Cortex of kidney (tissue), 1 donor: ENCODE measurements around the gene ANXA9.

Experiments used
- DNase-seq: peaks from one replicate; lab custom pipeline; 2025; lab: John Stamatoyannopoulos, UW

Gene ANXA9

GRCh38 chr1:150974580-150975478 lies 7.3 kb upstream of the ANXA9 start, which contains the start of gene CERS2:
Gene CERS2 (minus strand): TSS chr1:150974835. CDS start chr1:150969090, 5,745 bp downstream.
- no peak for DNase-seq

DNA sequence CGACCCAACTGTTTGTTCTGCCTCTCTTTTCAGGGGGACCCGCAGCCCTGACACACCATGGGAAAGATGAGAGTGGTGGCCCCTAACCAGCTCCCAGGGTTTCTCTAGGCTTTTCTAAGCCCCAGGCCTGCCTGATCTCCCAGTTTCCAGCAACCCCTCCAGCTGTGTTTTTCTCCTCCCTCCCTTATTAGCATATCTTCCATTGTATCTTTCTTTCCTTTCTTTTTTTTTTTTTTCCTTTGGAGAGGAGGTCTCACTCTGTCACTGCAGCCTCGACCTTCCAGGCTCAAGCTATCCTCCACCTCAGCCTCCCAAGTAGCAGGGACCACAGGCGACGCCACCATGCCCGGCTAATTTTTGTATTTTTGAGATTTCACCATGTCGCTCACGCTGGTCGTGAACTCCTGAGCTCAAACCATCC lies 5.7 kb upstream of the ANXA9 start:
- DNase-seq: no peak

DNA sequence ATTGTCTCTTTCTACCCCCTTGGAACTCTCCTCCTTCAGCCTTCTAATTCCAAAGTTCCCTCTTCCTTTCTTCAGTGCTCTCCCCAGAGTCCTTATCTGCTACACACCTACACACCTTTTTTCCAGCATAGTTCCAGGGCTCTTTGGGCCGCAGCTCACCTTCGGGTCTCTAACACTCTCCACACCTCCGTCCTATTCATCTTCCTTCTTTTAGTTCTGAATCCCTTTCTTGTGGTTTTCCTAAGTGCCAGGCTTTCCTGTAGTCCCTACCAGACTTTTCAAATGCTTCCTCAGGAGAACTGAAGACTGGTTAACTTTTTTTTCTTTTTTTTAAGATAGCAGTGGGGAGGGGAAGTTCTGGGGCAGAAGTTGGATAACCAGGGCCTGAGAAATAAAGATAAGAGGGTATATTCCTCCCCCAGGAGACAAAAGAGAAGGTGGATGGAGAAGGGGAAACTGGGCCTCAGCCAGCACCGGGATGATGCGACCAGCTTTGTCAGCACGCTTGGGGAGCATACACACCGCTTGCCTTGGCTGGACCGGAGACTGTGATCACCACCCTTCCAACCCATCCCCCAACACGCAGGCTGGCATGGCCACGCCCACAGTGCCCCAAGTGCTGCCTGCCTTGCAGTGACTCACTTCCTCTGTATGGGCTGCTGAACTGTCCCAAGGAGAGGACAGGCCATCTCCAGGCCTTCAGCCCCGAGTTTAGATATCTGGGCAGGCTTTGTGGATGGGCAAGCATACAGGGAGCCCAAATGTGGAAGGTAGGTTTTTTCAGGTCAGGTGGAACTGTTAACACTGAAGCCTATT lies 5.0 kb upstream of the ANXA9 start:
- no peak for DNase-seq

DNA sequence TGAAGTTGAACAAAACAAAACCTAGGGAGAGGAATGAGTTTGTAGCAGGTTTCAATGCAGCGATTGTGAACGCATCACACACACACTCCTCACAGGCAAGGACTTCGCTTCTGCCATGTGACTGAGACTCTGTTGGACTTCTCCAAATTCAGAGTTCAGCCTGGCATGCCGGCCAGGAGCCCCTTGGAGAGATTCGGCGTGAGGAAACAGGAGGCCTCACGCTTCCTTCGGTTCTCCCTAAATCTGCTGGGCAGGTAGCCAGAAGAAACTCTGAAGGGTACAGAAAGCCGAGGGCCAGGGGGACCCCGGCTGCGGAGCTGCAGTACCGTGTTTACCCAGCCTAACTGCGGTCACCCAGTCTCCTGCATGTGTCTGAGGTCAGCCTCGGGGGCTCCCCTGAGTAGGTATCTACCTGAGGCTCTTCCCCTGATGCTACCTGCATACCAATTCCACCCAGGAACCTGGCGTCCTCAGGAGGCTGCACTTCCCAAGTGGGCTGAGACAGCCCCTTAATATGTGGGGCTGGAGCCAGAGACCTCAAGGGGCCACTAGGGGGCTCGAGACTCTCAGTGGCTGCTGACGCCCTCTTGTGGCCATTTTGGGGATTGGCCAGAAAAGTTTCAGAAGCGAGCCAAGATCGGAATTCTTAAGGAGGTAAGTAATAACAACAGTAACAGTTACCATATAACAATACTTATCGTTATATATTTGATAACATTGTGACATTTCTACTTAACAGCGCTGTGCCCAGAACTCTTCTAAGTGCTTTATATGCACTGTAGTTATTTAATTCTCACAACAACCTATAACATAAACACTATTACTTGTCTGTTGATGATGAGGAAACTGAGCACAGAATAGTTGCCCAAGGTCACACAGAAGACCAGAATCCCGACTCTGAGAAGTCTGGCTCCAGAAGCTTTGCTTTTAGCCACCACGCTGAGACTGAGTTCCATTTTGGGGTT lies 2.7 kb upstream of the ANXA9 start:
- no peak for DNase-seq

DNA sequence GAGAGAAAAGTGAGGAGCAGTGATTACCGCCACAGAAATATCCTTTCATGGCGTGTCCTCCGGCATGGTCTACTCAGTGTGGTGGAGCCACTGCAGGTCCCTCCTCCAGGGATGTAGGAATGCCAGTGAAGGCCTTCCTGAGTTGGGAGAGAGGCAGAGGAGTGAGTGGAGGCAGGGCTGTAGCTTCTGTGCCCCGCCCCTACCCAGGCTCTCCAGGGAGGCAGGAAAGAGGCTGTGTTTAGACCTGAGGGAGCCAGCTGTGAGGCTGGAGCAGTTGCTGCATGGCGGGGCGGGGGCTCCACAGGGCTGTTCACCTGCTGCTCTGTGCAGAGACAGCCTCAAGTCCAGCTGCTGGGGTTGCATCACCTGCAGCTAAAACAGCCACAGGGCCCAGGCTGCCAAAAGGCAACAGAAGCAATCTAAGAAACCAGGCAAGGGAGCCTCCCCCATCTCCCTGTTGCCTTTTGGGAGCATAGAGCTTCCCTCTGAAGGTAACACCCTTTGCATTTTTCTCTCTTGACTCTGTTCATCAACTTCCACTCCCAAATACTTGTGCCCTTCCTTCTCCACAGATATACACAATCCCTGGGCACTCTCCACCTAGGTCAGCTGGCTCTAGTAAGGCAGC lies 801 bp upstream of the ANXA9 start:
- DNase-seq: no peak

DNA sequence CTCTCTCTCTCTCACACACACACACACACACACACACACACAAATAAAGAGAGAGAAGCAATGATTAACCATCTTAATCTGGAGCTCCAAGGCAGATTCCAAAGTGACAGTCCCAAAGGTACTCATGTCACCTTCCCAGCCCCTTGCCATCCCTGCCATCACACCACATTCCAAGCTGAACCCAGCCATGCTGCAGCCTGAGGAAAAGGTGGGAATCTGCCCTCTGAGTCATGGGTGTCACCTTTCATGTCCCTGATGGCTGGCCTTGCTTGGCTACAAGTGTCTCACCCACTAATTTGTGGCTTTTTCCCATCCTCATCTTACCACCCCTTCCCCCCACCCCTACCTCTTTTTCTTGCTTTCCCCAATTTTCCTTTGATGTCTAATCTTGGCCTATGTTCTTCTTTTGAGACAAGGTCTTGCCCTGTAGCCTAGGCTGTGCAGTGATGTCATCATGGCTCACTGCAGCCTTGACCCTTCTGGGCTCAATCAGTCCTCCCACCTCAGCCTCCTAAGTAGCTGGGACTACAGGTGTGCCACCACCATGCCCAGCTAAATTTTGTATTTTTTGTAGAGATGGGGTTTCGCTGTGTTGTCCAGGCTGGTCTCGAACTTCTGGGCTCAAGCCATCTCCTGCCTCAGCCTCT lies 3.2 kb downstream of the ANXA9 start:
- DNase-seq: no peak

DNA sequence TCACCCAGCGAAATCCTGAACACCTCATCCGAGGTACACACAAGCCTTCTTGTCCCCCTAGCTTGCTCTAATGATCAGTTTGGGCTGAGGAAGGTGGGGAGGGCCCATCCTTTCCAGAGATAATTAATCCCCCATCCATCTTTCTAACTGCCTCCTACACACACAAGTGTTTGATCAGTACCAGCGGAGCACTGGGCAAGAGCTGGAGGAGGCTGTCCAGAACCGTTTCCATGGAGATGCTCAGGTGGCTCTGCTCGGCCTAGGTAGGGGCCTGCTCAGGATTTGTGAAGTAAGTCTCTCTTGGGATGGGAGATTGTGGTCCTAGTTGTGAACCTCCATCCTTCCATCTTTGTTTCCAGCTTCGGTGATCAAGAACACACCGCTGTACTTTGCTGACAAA lies 5.8 kb downstream of the ANXA9 start:
- no peak for DNase-seq

GRCh38 chr1:150992626-150993025 lies 10.5 kb downstream of the ANXA9 start:
- DNase-seq: no peak

DNA sequence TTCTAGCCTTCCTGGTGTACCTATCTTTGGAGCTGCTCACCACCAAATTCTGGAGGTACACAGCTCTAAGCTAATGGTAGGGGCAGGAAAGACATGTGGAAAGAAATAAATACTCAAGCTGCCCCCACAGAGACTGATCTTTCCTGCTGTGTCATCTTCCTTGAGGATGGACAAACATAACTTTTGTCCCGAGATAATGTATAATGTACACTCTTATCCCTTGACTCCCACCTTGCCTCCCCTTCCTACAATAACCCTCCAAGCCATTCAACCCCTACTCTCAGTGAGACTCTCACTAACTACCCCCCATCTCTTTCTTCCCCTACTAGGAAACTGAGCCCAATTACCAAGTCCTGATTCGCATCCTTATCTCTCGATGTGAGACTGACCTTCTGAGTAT lies 12.2 kb downstream of the ANXA9 start:
- DNase-seq: no peak

DNA sequence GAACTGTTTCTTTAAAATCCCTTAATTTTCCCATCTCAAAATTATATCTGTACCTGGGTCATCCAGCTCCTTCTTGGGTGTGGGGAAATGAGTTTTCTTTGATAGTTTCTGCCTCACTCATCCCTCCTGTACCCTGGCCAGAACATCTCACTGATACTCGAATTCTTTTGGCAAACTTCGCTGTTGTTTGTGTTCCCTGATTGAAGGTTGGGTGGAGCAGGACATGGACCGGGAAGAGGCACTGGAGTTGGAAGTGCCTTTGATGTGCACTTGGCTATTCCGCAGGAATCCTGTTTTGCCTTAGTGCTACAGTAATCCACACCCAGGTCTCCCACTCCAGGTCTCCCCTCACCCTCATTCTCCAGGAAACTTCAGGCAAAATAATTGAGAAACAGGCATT lies 13.4 kb downstream of the ANXA9 start:
- DNase-seq: no peak

DNA sequence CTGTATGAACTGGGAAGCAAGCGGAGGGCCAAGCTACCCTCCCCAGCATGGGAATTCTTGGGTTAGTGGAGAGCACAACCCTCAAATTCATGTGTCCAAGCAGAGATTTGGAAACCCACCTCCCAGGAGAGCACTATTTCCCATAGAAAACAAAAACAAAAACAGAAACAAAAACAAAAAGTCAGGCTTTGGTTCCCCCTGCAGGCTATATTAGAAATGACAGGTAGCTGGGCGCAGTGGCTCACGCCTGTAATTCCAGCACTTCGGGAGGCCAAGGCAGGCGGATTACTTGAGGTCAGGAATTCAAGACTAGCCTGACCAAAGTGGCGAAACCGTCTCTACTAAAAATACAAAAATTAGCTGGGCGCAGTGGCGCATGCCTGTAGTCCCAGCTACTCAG lies 13.8 kb downstream of the ANXA9 start:
- DNase-seq: no peak

DNA sequence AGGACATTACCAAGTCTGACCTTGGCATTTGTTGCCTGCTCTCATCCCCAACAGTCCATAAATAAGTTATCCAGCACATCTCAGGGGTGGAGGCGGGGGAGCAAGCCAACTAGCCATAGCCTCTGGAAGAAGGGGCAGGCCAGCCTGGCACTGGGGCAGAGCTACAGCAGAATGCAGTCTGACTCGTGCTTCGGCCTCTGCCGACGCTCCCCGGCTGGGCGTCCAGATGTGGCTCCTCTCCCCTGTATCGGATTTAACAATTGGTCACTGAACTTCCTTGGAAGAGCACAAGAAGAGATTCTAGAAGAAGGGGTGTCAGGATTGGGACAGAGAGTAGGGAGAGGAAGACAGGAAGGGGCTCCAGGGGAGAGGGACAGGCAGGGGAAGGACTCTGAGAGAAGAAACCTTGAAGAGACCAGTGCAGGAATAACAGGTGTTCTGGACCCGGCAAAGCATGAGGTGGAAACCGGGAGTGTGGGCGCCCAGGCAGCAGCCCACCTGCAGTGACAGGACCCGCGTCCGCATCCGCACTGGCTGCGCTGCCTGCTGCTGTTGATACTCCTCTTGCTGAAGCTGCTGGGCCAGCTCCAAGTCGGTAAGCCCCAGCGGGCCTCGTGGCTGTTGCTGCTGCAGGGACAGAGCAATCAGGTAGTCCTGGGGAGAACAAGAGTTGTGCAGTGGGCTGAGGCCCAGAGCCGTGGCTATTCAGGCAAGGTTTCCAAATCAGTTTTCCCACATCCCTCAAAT lies 15.2 kb downstream of the ANXA9 start:
- no peak for DNase-seq

GRCh38 chr1:150997949-150998348 lies 15.9 kb downstream of the ANXA9 start:
- no peak for DNase-seq

GRCh38 chr1:150999051-150999674 lies 17.1 kb downstream of the ANXA9 start:
- DNase-seq: no peak

- no peak for DNase-seq
Observed at GRCh38 chr1:150999926-151000325, 17.8 kb downstream of the ANXA9 start.

DNA sequence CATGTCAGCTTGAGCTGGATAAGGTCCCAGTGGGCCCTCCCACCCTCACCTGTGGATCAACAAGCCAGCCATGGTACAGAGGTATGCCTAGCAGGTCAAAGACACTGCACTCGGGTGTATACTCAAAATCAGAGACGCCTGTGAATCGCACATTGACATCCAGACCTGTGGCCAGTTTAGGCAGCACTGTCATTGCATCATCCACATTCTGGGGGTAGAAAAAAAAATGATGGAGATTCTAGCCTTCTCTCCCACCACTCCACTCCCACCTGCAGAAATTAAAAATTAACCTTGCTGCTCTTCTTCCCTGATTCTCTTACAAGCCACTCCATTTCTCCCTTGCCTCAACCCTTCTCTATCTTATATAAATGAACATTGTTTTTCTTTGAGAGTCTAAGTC lies 18.3 kb downstream of the ANXA9 start:
- no peak for DNase-seq

GRCh38 chr1:151001602-151002001 lies 19.5 kb downstream of the ANXA9 start:
- no peak for DNase-seq

GRCh38 chr1:151002051-151002450 lies 20.0 kb downstream of the ANXA9 start:
- no peak for DNase-seq

GRCh38 chr1:151002611-151003010 lies 20.5 kb downstream of the ANXA9 start:
- DNase-seq: no peak

GRCh38 chr1:151003180-151003579 lies 21.1 kb downstream of the ANXA9 start:
- no peak for DNase-seq
